DOHH2 (cell line): ENCODE measurements around the gene SLC4A2.

Source experiments
- CTCF ChIP-seq: fragments of 200-600 bp; sonication (generic); IDR thresholded peaks from one replicate; pipeline ENCODE4 v1.5.1; 2014; ENCODE audit warnings: antibody characterized with exemption, mild to moderate bottlenecking, low read depth, low read length; ENCODE audit not compliant: poor library complexity, severe bottlenecking
- EZH2phosphoT487 ChIP-seq: fragments of 200-600 bp; sonication (generic); IDR thresholded peaks from 2 replicates; pipeline ENCODE4 v1.6.1; 2017; ENCODE audit warnings: borderline replicate concordance, mild to moderate bottlenecking, antibody characterized with exemption, low read length, moderate library complexity, mixed read lengths

- TF ChIP-seq CTCF (no peak), EZH2phosphoT487 (no peak)
Measured at GRCh38 chr7:151085329-151085690, 25.9 kb downstream of the SLC4A2 start.
